Measurements from ENCODE around the gene NCAPG2.
A peak's percentile ranks its signal among the peaks of the same experiment; 100 is the strongest.
"Not testable (repeated sequence)": the region's sequence is repeated elsewhere in the genome, so short reads cannot be mapped to it uniquely, and the experiment has no call there.

Gene NCAPG2

GRCh38 chr7:158705234-158705850, 738 bp upstream of the NCAPG2 start:
- no peak for DNase-seq (ENCODE audit: low spot score)

- not testable (repeated sequence) for DNase-seq (ENCODE audit: low spot score)
Measured at GRCh38 chr7:158703679-158704523, 703 bp downstream of the NCAPG2 start.

- DNase-seq (ENCODE audit: low spot score) = no peak
Measured at GRCh38 chr7:158702944-158703343, 1.7 kb downstream of the NCAPG2 start.

- no peak for DNase-seq (ENCODE audit: low spot score)
Measured at GRCh38 chr7:158702196-158702595, 2.4 kb downstream of the NCAPG2 start.

GRCh38 chr7:158700008-158700407, 4.6 kb downstream of the NCAPG2 start:
- no peak for DNase-seq (ENCODE audit: low spot score)

- DNase-seq (ENCODE audit: low spot score) = no peak
Measured at GRCh38 chr7:158699341-158699740, 5.3 kb downstream of the NCAPG2 start.

- no peak for DNase-seq (ENCODE audit: low spot score)
Measured at GRCh38 chr7:158698657-158699195, 5.9 kb downstream of the NCAPG2 start.

GRCh38 chr7:158697597-158697996, 7.0 kb downstream of the NCAPG2 start:
- not testable (repeated sequence) for DNase-seq (ENCODE audit: low spot score)

GRCh38 chr7:158695726-158696452, 8.7 kb downstream of the NCAPG2 start:
- peak; percentile 67 for DNase-seq (ENCODE audit: low spot score)

GRCh38 chr7:158695056-158695455, 9.5 kb downstream of the NCAPG2 start:
- DNase-seq (ENCODE audit: low spot score) = no peak

- no peak for DNase-seq (ENCODE audit: low spot score)
Measured at GRCh38 chr7:158694650-158695049, 10.0 kb downstream of the NCAPG2 start.

GRCh38 chr7:158689488-158689887, 15.1 kb downstream of the NCAPG2 start:
- DNase-seq (ENCODE audit: low spot score) = no peak

- no peak for DNase-seq (ENCODE audit: low spot score)
Measured at GRCh38 chr7:158687406-158687805, 17.2 kb downstream of the NCAPG2 start.

- no peak for DNase-seq (ENCODE audit: low spot score)
Measured at GRCh38 chr7:158685693-158686092, 18.9 kb downstream of the NCAPG2 start.

- DNase-seq (ENCODE audit: low spot score) = no peak
Measured at GRCh38 chr7:158684329-158684728, 20.3 kb downstream of the NCAPG2 start.

GRCh38 chr7:158683541-158683940, 21.1 kb downstream of the NCAPG2 start:
- DNase-seq (ENCODE audit: low spot score) = no peak

- DNase-seq (ENCODE audit: low spot score) = no peak
Measured at GRCh38 chr7:158682456-158682855, 22.1 kb downstream of the NCAPG2 start.

- no peak for DNase-seq (ENCODE audit: low spot score)
Measured at GRCh38 chr7:158680754-158681153, 23.9 kb downstream of the NCAPG2 start.

GRCh38 chr7:158676906-158677305, 27.7 kb downstream of the NCAPG2 start:
- no peak for DNase-seq (ENCODE audit: low spot score)

GRCh38 chr7:158676171-158676840, 28.3 kb downstream of the NCAPG2 start:
- DNase-seq (ENCODE audit: low spot score) = no peak

GRCh38 chr7:158672975-158673374, 31.6 kb downstream of the NCAPG2 start:
- DNase-seq (ENCODE audit: low spot score) = no peak

- DNase-seq (ENCODE audit: low spot score) = not testable (repeated sequence)
Measured at GRCh38 chr7:158668086-158668485, 36.5 kb downstream of the NCAPG2 start.
